Activated CD8-positive, alpha-beta memory T cell treated with anti-CD3 and anti-CD28 coated beads for 4 hours (primary cell): ENCODE measurements around the gene DAG1.

Experiments used
- DNase-seq, 2 donors: peaks; one replicate each; pipeline ENCODE4 v3.0.0-alpha.2; 2020; ENCODE audit warnings: low read depth in 2 of 2

The DAG1 gene

GRCh38 chr3:49553692-49554632 is 83.9 kb downstream of the DAG1 start, which contains the start of gene BSN:
Gene BSN, plus strand, starts transcription at chr3:49554477. Its CDS starts 126 bp downstream, at chr3:49554603.
- peak; percentile 80 to 87 for DNase-seq

- DNase-seq: no peak
Observed at GRCh38 chr3:49554633-49555265, 84.7 kb downstream of the DAG1 start.

GRCh38 chr3:49556500-49557275 is 86.6 kb downstream of the DAG1 start:
- no peak for DNase-seq

GRCh38 chr3:49563040-49563578 is 93.0 kb downstream of the DAG1 start:
- DNase-seq: no peak

GRCh38 chr3:49563766-49564165 is 93.7 kb downstream of the DAG1 start:
- DNase-seq: no peak

GRCh38 chr3:49566312-49566711 is 96.2 kb downstream of the DAG1 start:
- no peak for DNase-seq

- DNase-seq: no peak
Observed at GRCh38 chr3:49567406-49567805, 97.3 kb downstream of the DAG1 start.

- no peak for DNase-seq
Observed at GRCh38 chr3:49568965-49569364, 98.9 kb downstream of the DAG1 start.

- DNase-seq: no peak
Observed at GRCh38 chr3:49570028-49570654, 100.1 kb downstream of the DAG1 start.

- no peak for DNase-seq
Observed at GRCh38 chr3:49582177-49582576, 112.1 kb downstream of the DAG1 start.
